ENCODE data around the gene FBXL20. TPM values are rescaled to one million over a fixed set of nuclear protein-coding genes. Genes with fewer than 3 reads are reported as not detected.

The FBXL20 gene
- total RNA-seq, 1 experiment from 2014 or later = 17.2 TPM

DNA sequence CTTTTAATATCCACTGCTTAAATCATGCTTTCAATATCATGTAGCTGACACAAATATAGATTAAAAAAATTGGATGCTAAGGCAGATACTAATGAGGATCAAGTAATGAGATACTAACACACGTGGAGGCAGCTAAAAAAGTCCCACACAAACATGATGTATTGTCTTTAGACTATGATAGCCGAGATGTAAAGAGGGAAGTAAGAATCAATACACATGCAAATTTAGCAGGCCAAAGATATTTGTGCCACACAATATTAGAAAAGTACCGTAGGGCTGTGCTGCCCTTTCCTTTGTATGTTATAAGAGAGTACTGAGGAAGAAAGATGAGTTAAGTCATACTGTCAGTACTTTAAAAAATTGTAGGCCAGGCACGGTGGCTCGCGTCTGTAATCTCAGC is 124.3 kb downstream of the FBXL20 start:
- RAD21 ChIA-PET (ENCODE audit: low non-redundant PET in 1 of 2, low total read pairs in 2 of 2, uncharacterized antibody in 2 of 2, unreplicated experiment in 2 of 2) = no interaction called here

DNA sequence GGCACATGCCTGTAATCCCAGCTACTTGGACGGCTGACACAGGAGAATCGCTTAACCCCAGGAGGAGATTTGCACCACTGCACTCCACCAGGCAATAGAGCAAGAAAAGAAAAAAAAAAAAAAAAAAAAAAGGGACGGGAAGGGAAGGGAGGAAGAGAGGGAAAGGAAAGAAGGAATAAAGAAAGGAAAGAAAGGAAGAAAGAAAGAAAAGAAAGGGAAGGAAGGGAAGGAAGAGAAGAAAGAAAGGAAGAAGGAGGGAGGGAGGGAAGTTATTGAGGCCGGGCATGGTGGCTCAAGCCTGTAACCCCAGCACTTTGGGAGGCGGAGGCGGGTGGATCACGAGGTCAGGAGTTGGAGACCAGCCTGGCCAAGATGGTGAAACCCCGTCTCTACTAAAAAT is 125.3 kb downstream of the FBXL20 start:
- POLR2A ChIA-PET = no interaction called here
- BruUV-seq (replicated peaks) = no TSS peak
- no peak for DNase-seq (ENCODE audit: low read depth, low spot score)

More for the DNA sequence above, 124.3 kb downstream of the FBXL20 start:
- H3K4me1 ChIP-seq (ENCODE audit: control insufficient read depth in 1 of 2, insufficient read depth in 2 of 2, low read length in 2 of 2) = no peaks in the 10 kb centered on the region
- no peaks in the 10 kb centered on the region for H3K9me2 ChIP-seq (ENCODE audit: insufficient read depth)
- no peak for ATAC-seq
- TF ChIP-seq EZH2 (IDR thresholded peaks at IDR 0.05) (no peak), SP1 (IDR thresholded peaks at IDR 0.05; ENCODE audit: low read depth) (no peak)
- H3K27ac ChIP-seq (ENCODE audit: low read depth, low read length) = no peak overlapping the region
- H3K4me3 ChIP-seq (replicated peaks in 1 of 2; ENCODE audit: low read depth in 1 of 2, low read length in 2 of 2) = no peak overlapping the region
- DNase-seq (ENCODE audit: low read depth, low spot score) = no peak
- no peaks in the 10 kb centered on the region for H3K36me3 ChIP-seq (ENCODE audit: control insufficient read depth in 1 of 2, insufficient read depth in 2 of 2, low read length in 2 of 2)
- H4K20me1 ChIP-seq (ENCODE audit: insufficient read depth) = no peaks in the 10 kb centered on the region
- H2AFZ ChIP-seq (ENCODE audit: low read depth, low read length, poor library complexity, severe bottlenecking) = no peak overlapping the region
- no TSS peak for BruUV-seq (replicated peaks)
- H3K79me2 ChIP-seq (ENCODE audit: insufficient read depth, low read length) = no peaks in the 10 kb centered on the region
- CTCF ChIA-PET = interaction anchor here (1.1 kb wide), 1 partner anchor 46 kb away, joined by 3 read pairs; no protein-coding TSS in a partner anchor
- no peak overlapping the region for H3K4me2 ChIP-seq (ENCODE audit: low read length)
- POLR2A ChIA-PET = no interaction called here
- intact Hi-C loops (cut with micrococcal nuclease) = no loop called here
- no peaks in the 10 kb centered on the region for H3K27me3 ChIP-seq (ENCODE audit: insufficient read depth, low read length)
- no peaks in the 10 kb centered on the region for H3K9me3 ChIP-seq (ENCODE audit: control insufficient read depth in 1 of 2, insufficient read depth in 1 of 2, low read depth in 1 of 2, low read length in 2 of 2)
- no peak overlapping the region for H3K9ac ChIP-seq (ENCODE audit: low read length)

More for the DNA sequence above, 125.3 kb downstream of the FBXL20 start:
- ChIA-PET RAD21 (ENCODE audit: low non-redundant PET in 1 of 2, low total read pairs in 2 of 2, uncharacterized antibody in 2 of 2, unreplicated experiment in 2 of 2) (no interaction called here), CTCF (interaction anchor here (1.1 kb wide), 1 partner anchor 45 kb away, joined by 3 read pairs; no protein-coding TSS in a partner anchor)
- intact Hi-C loops (cut with micrococcal nuclease) = no loop called here
- H2AFZ ChIP-seq (ENCODE audit: low read depth, low read length, poor library complexity, severe bottlenecking) = no peak overlapping the region
- no peaks in the 10 kb centered on the region for H4K20me1 ChIP-seq (ENCODE audit: insufficient read depth)
- H3K9ac ChIP-seq (ENCODE audit: low read length) = no peak overlapping the region
- no peaks in the 10 kb centered on the region for H3K27me3 ChIP-seq (ENCODE audit: insufficient read depth, low read length)
- H3K9me3 ChIP-seq (ENCODE audit: control insufficient read depth in 1 of 2, insufficient read depth in 1 of 2, low read depth in 1 of 2, low read length in 2 of 2) = no peaks in the 10 kb centered on the region
- H3K36me3 ChIP-seq (ENCODE audit: control insufficient read depth in 1 of 2, insufficient read depth in 2 of 2, low read length in 2 of 2) = no peaks in the 10 kb centered on the region
- TF ChIP-seq SRF (IDR thresholded peaks at IDR 0.05; ENCODE audit: low read depth) (no peak), CEBPB (IDR thresholded peaks at IDR 0.05; ENCODE audit: low read depth) (no peak), SP1 (IDR thresholded peaks at IDR 0.05; ENCODE audit: low read depth) (no peak), JUND (IDR thresholded peaks at IDR 0.05) (no peak), ZFX (IDR thresholded peaks at IDR 0.05) (no peak), EGR1 (IDR thresholded peaks at IDR 0.05; ENCODE audit: low read depth) (no peak), RAD21 (IDR thresholded peaks at IDR 0.05; ENCODE audit: low read depth) (no peak), FOSL1 (IDR thresholded peaks at IDR 0.05; ENCODE audit: low read depth) (no peak), ZNF274 (IDR thresholded peaks at IDR 0.05; ENCODE audit: low read depth, low read length) (no peak), ATF3 (IDR thresholded peaks at IDR 0.05) (no peak), SIN3A (IDR thresholded peaks at IDR 0.05; ENCODE audit: low read depth) (no peak), YY1 (IDR thresholded peaks at IDR 0.05; ENCODE audit: extremely low read depth, insufficient replicate concordance, low read depth, low read length) (no peak), EZH2 (IDR thresholded peaks at IDR 0.05) (no peak), EZH2phosphoT487 (IDR thresholded peaks at IDR 0.05; ENCODE audit: borderline replicate concordance) (no peak), POLR2A (IDR thresholded peaks at IDR 0.05; ENCODE audit: borderline replicate concordance, extremely low read depth, insufficient read depth, insufficient read length) (no peak)
- TF ChIP-seq, protein P1, sequence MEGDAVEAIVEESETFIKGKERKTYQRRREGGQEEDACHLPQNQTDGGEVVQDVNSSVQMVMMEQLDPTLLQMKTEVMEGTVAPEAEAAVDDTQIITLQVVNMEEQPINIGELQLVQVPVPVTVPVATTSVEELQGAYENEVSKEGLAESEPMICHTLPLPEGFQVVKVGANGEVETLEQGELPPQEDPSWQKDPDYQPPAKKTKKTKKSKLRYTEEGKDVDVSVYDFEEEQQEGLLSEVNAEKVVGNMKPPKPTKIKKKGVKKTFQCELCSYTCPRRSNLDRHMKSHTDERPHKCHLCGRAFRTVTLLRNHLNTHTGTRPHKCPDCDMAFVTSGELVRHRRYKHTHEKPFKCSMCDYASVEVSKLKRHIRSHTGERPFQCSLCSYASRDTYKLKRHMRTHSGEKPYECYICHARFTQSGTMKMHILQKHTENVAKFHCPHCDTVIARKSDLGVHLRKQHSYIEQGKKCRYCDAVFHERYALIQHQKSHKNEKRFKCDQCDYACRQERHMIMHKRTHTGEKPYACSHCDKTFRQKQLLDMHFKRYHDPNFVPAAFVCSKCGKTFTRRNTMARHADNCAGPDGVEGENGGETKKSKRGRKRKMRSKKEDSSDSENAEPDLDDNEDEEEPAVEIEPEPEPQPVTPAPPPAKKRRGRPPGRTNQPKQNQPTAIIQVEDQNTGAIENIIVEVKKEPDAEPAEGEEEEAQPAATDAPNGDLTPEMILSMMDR (IDR thresholded peaks at IDR 0.05 in 2 of 3, conservative IDR thresholded peaks at IDR 0.05 in 1 of 3; ENCODE audit: borderline replicate concordance in 1 of 3, insufficient read depth in 1 of 3, low read depth in 2 of 3, low read length in 2 of 3) = no peak
- TF ChIP-seq, protein P2, sequence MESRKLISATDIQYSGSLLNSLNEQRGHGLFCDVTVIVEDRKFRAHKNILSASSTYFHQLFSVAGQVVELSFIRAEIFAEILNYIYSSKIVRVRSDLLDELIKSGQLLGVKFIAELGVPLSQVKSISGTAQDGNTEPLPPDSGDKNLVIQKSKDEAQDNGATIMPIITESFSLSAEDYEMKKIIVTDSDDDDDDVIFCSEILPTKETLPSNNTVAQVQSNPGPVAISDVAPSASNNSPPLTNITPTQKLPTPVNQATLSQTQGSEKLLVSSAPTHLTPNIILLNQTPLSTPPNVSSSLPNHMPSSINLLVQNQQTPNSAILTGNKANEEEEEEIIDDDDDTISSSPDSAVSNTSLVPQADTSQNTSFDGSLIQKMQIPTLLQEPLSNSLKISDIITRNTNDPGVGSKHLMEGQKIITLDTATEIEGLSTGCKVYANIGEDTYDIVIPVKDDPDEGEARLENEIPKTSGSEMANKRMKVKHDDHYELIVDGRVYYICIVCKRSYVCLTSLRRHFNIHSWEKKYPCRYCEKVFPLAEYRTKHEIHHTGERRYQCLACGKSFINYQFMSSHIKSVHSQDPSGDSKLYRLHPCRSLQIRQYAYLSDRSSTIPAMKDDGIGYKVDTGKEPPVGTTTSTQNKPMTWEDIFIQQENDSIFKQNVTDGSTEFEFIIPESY (IDR thresholded peaks at IDR 0.05; ENCODE audit: extremely low read depth, insufficient replicate concordance, low read length) = no peak
- no peak overlapping the region for H3K4me2 ChIP-seq (ENCODE audit: low read length)
- no peaks in the 10 kb centered on the region for H3K9me2 ChIP-seq (ENCODE audit: insufficient read depth)
- no peaks in the 10 kb centered on the region for H3K79me2 ChIP-seq (ENCODE audit: insufficient read depth, low read length)
- no peak overlapping the region for H3K4me3 ChIP-seq (replicated peaks in 1 of 2; ENCODE audit: low read depth in 1 of 2, low read length in 2 of 2)
- ATAC-seq = no peak
- H3K4me1 ChIP-seq (ENCODE audit: control insufficient read depth in 1 of 2, insufficient read depth in 2 of 2, low read length in 2 of 2) = no peaks in the 10 kb centered on the region
- H3K27ac ChIP-seq (ENCODE audit: low read depth, low read length) = no peak overlapping the region

Data from HCT116 (cell line).